ENCODE measurements around the gene CD80.

- TF ChIP-seq ZNF660 (tag by site-specific recombination; IDR thresholded peaks at IDR 0.05): no peak
- no peak for TF ChIP-seq ZNF274 (IDR thresholded peaks at IDR 0.05; ENCODE audit: low read length)
- no peak for TF ChIP-seq ZNF274 (tag by site-specific recombination; IDR thresholded peaks at IDR 0.05; ENCODE audit: borderline replicate concordance)
- no peak for TF ChIP-seq HOXC10 (CRISPR knock-in tag; IDR thresholded peaks at IDR 0.05)
- TF ChIP-seq CTCF (tag by site-specific recombination; IDR thresholded peaks at IDR 0.05): no peak
- no peak for TF ChIP-seq ZNF184 (tag by site-specific recombination; IDR thresholded peaks at IDR 0.05)
- no peak for TF ChIP-seq ZNF362 (tag by site-specific recombination; IDR thresholded peaks at IDR 0.05)
- no peak for TF ChIP-seq ZNF830 (tag by site-specific recombination; IDR thresholded peaks at IDR 0.05; ENCODE audit: low read depth)
- no peak for TF ChIP-seq ATF2 (tag by site-specific recombination; IDR thresholded peaks at IDR 0.05; ENCODE audit: low read depth)
- no peak for TF ChIP-seq ZNF114 (tag by site-specific recombination; IDR thresholded peaks at IDR 0.05)
- no peak for TF ChIP-seq SCRT1 (tag by site-specific recombination; IDR thresholded peaks at IDR 0.05; ENCODE audit: borderline replicate concordance)
- no peak for TF ChIP-seq HIC1 (tag by site-specific recombination; IDR thresholded peaks at IDR 0.05)
- TF ChIP-seq ZNF473 (tag by site-specific recombination; IDR thresholded peaks at IDR 0.05): no peak
- no peak for TF ChIP-seq ZNF140 (tag by site-specific recombination; IDR thresholded peaks at IDR 0.05)
Observed at GRCh38 chr3:119514637-119515036, 44.8 kb downstream of the CD80 start.
